Endodermal cell (in vitro differentiated cells): ENCODE measurements around the gene HOXB5. TPM values are rescaled to one million over a fixed set of nuclear protein-coding genes. Genes with fewer than 3 reads are reported as not detected.

Experiments
- DNase-seq: peaks from one replicate; pipeline ENCODE4 v3.0.0-alpha.2; 2017
- H3K27ac ChIP-seq: 2 replicates; pipeline ENCODE4 v1.5.1; 2013; ENCODE audit warnings: mild to moderate bottlenecking, low read depth, low read length, moderate library complexity
- H3K27me3 ChIP-seq: 2 replicates; pipeline ENCODE4 v1.6.1; 2013; ENCODE audit warnings: mild to moderate bottlenecking, low read length, moderate library complexity; ENCODE audit not compliant: insufficient read depth, control insufficient read depth, poor library complexity, severe bottlenecking
- H3K36me3 ChIP-seq: 2 replicates; pipeline ENCODE4 v1.7.0; 2013; ENCODE audit warnings: mild to moderate bottlenecking, low read length, moderate library complexity; ENCODE audit not compliant: control insufficient read depth, insufficient read depth
- H3K4me1 ChIP-seq: one replicate; pipeline ENCODE4 v1.7.0; 2013; ENCODE audit warnings: low read length; ENCODE audit not compliant: control insufficient read depth, insufficient read depth
- H3K4me3 ChIP-seq: 2 replicates; pipeline ENCODE4 v1.5.1; 2013; ENCODE audit warnings: mild to moderate bottlenecking, low read length, moderate library complexity
- H3K9ac ChIP-seq: 2 replicates; pipeline ENCODE4 v1.6.1; 2013; ENCODE audit warnings: mild to moderate bottlenecking, low read length, moderate library complexity; ENCODE audit not compliant: poor library complexity, severe bottlenecking; ENCODE audit errors: extremely low read depth
- H3K9me3 ChIP-seq: 2 replicates; pipeline ENCODE4 v1.6.1; 2013; ENCODE audit warnings: mild to moderate bottlenecking, low read length, moderate library complexity; ENCODE audit not compliant: control insufficient read depth
- H3K27ac Mint-ChIP-seq: 2 replicates; pipeline ENCODE4 v1.8.0; 2020; ENCODE audit warnings: mixed read lengths
- H3K27me3 Mint-ChIP-seq: 2 replicates; pipeline ENCODE4 v1.8.0; 2021; ENCODE audit warnings: mild to moderate bottlenecking, mixed read lengths; ENCODE audit not compliant: insufficient read depth
- H3K36me3 Mint-ChIP-seq: 2 replicates; pipeline ENCODE4 v1.8.0; 2020; ENCODE audit warnings: low read depth, mixed read lengths
- H3K4me1 Mint-ChIP-seq: 2 replicates; pipeline ENCODE4 v1.8.0; 2020; ENCODE audit warnings: mixed read lengths
- H3K4me3 Mint-ChIP-seq: 2 replicates; pipeline ENCODE4 v1.8.0; 2020; ENCODE audit warnings: mild to moderate bottlenecking, moderate library complexity, mixed read lengths
- H3K9me3 Mint-ChIP-seq: 2 replicates; pipeline ENCODE4 v1.8.0; 2020; ENCODE audit warnings: mild to moderate bottlenecking, mixed read lengths
- CTCF ChIP-seq: fragments of 200-600 bp; sonication (generic); conservative IDR thresholded peaks from 2 replicates; pipeline ENCODE4 v1.5.0; 2021; ENCODE audit warnings: antibody characterized with exemption, mild to moderate bottlenecking
- WGBS, 2 experiments: methylation state at CpG; one replicate each; pipeline versions ENCODE4 v1.1.5 to v1.1.7; 2013; ENCODE audit warnings: missing lambda C conversion rate in 2 of 2, mixed read lengths in 1 of 2; ENCODE audit not compliant: insufficient coverage in 1 of 2, insufficient read length in 1 of 2; 5-methylcytosine and 5-hydroxymethylcytosine counted together
- total RNA-seq, 2 donors: library from RNA; stranded (reverse); fragmentation: NEBNext Ultra II Directional in 1 of 2; extraction: Animal tissue kit (Norgen Biotek cat#: 25700) in 1 of 2; gene quantifications; 2 replicates in 1 of 2; 3 replicates in 1 of 2; pipeline ENCODE4 v1.2.1, GENCODE V29; 2021

HOXB5 gene
- total RNA-seq, 2 donors from 2014 or later, result not detected

GRCh38 chr17:48596735-48597527 is 3.4 kb upstream of the HOXB5 start:
- Histone ChIP-seq H3K27ac (no peak overlapping the region), H3K36me3 (no peaks in the 10 kb centered on the region), H3K9ac (no peak overlapping the region), H3K4me1 (no peaks in the 10 kb centered on the region), H3K27me3 (peaks cover 100% of the 10 kb centered on the region), H3K9me3 (no peaks in the 10 kb centered on the region), H3K4me3 (no peak overlapping the region)
- TF ChIP-seq CTCF, result no peak
- Mint-ChIP-seq H3K27me3 (peaks cover 100% of the 10 kb centered on the region), H3K4me1 (peaks cover 16% of the 10 kb centered on the region), H3K4me3 (no peak overlapping the region), H3K36me3 (no peaks in the 10 kb centered on the region), H3K9me3 (no peaks in the 10 kb centered on the region), H3K27ac (no peak overlapping the region)
- no peak for DNase-seq
- 12 to 14% methylated on average over 12 to 24 of the region's 26 CpGs for WGBS, 2 experiments

DNA sequence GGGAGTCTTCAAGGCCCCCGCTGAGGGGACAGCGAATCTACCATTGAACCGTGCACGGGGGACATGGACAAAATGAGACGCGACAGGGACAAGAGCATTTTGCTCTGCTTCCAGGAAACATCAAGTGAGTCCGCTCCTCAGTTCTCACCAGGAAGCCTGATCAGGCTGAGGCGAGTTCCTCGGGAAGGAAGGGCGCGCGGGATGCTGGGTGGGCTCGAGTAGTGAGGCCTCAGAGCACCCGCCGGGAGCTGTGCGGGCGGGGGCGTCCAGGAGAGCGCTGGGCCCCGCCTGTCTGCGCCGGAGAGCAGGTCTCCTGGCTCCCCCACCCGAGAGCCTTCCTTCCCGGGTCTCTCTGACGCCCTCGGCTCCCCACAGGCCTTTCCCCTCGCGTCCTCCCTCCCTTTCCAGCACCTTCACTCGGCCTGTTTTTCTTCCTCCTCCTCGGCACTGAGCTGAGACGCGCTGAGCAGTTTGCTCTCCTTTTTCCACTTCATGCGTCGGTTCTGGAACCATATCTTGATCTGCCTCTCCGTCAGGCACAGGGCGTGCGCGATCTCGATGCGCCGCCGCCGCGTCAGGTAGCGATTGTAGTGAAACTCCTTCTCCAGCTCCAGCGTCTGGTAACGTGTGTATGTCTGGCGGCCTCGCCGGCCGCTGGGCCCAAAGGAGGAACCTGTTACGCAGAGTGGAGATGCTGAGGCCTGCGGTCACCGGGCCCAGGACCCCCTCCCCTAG is 2.6 kb upstream of the HOXB5 start:
- Mint-ChIP-seq H3K27me3 (peaks cover 100% of the 10 kb centered on the region), H3K9me3 (no peaks in the 10 kb centered on the region), H3K27ac (no peak overlapping the region), H3K4me3 (no peak overlapping the region), H3K36me3 (no peaks in the 10 kb centered on the region), H3K4me1 (peaks cover 16% of the 10 kb centered on the region)
- no peak for TF ChIP-seq CTCF
- Histone ChIP-seq H3K9me3 (no peaks in the 10 kb centered on the region), H3K27me3 (peaks cover 100% of the 10 kb centered on the region), H3K4me3 (no peak overlapping the region), H3K9ac (no peak overlapping the region), H3K4me1 (no peaks in the 10 kb centered on the region), H3K27ac (no peak overlapping the region), H3K36me3 (no peaks in the 10 kb centered on the region)
- WGBS, 2 experiments, result 3 to 4% methylated on average over 34 to 54 of the region's 54 CpGs
- DNase-seq, result peak; percentile 78

DNA sequence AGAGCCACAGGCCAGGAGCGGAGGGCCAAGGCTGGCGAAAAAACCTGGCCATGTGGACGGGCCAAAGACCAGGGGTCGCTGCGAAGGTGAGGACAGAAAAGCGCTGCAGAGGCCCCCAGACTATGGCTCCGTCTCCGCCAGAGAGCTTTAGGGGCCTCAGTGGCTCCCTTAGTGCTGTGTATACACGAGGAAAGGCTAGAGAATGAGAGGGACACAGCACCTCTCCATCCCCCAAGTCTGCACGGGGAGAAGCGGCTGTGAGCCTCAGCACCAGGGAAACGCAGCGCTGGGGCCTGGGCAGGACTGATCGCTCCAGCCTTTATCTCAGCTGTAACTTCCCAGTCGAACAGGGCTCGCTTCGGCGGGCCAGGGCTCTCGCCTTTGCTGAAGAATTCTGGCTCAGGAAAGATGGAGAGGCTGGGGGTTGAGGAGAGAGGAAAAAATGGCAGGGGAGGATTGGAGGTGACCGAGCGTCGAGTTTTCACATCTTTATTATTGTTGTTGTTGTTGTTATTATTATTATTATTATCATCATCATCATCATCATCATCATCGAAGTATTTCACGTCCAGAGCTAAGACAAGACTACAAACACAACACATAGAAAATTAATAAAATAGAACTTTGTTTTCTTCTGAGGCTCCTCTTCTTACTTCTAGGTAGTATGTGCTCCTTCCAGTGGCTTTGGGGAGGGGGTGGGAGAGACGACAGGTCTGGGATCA is 1.9 kb upstream of the HOXB5 start:
- Histone ChIP-seq H3K9me3 (no peaks in the 10 kb centered on the region), H3K9ac (no peak overlapping the region), H3K36me3 (no peaks in the 10 kb centered on the region), H3K4me1 (no peaks in the 10 kb centered on the region), H3K27ac (no peak overlapping the region), H3K27me3 (peaks cover 100% of the 10 kb centered on the region), H3K4me3 (no peak overlapping the region)
- Mint-ChIP-seq H3K27me3 (peaks cover 100% of the 10 kb centered on the region), H3K4me3 (no peak overlapping the region), H3K9me3 (no peaks in the 10 kb centered on the region), H3K4me1 (peaks cover 16% of the 10 kb centered on the region), H3K36me3 (no peaks in the 10 kb centered on the region), H3K27ac (no peak overlapping the region)
- WGBS, 2 experiments, result 6 to 12% methylated on average over 9 to 20 of the region's 25 CpGs
- peak; percentile 74 for DNase-seq
- no peak for TF ChIP-seq CTCF
